Activated CD4-positive, alpha-beta memory T cell treated with anti-CD3 and anti-CD28 coated beads, Interleukin-2, amount 10 ng/mL, durations not matched to agents 7 days and 5 days (primary cell): Measurements from ENCODE around the gene ATRNL1. TPM values are rescaled to one million over a fixed set of nuclear protein-coding genes. Genes with fewer than 3 reads are reported as not detected.

Experiments
- CTCF ChIA-PET: fragments of 350-600 bp; sonication (Branson Sonifier 250); formaldehyde crosslinking; loops from one replicate; lab custom pipeline; 2021; ENCODE audit warnings: antibody characterized with exemption, inconsistent platforms; lab: Charles Lee
- POLR2A ChIA-PET: fragments of 350-600 bp; sonication (Branson Sonifier 250); formaldehyde crosslinking; loops from one replicate; lab custom pipeline; 2021; ENCODE audit warnings: antibody characterized with exemption; lab: Charles Lee
- DNase-seq: peaks from one replicate; pipeline ENCODE4 v3.0.0-alpha.2; 2020
- H3K27ac Mint-ChIP-seq: one replicate; pipeline ENCODE4 v1.8.0; 2021; ENCODE audit warnings: mild to moderate bottlenecking, mixed read lengths
- H3K27me3 Mint-ChIP-seq: one replicate; pipeline ENCODE4 v1.8.0; 2021; ENCODE audit warnings: mixed read lengths
- H3K36me3 Mint-ChIP-seq: one replicate; pipeline ENCODE4 v1.8.0; 2021; ENCODE audit warnings: low read depth, mixed read lengths
- H3K4me1 Mint-ChIP-seq: one replicate; pipeline ENCODE4 v1.8.0; 2021; ENCODE audit warnings: mixed read lengths
- H3K4me3 Mint-ChIP-seq: one replicate; pipeline ENCODE4 v1.8.0; 2021; ENCODE audit warnings: mild to moderate bottlenecking, mixed read lengths
- H3K9me3 Mint-ChIP-seq: one replicate; pipeline ENCODE4 v1.8.0; 2021; ENCODE audit warnings: mixed read lengths
- total RNA-seq, 2 experiments: library from RNA; stranded (reverse); gene quantifications; one replicate each; pipeline ENCODE4 v1.2.3, GENCODE V29; 2021

The ATRNL1 gene
- total RNA-seq, 2 experiments from 2014 or later = 0.28 to 0.55 TPM

DNA sequence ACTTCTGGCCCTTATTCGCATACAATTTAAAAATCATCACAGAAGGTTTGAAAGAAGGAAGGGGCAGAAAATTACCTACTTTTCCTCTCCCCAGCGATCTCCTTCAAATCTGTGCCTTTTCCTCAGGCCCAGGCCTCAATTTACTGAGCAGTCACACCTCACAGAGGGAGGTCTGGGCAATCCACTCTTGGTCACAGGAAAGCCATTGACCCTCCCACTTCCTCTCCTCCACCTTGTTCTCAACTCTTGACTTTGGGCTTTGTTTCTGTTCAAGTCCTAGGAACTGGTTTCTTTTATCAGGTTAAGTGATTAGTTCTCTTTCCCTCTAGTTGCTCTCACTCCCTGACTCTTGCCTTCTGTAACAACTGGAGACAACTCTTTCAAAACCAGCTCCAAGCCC, 37.0 kb upstream of the ATRNL1 start:
- Mint-ChIP-seq H3K9me3 (no peaks in the 10 kb centered on the region), H3K4me3 (no peak overlapping the region), H3K4me1 (no peaks in the 10 kb centered on the region), H3K27me3 (peaks cover 6% of the 10 kb centered on the region), H3K36me3 (no peaks in the 10 kb centered on the region), H3K27ac (no peak overlapping the region)
- no peak for DNase-seq
- POLR2A ChIA-PET = no interaction called here
- CTCF ChIA-PET = no interaction called here

DNA sequence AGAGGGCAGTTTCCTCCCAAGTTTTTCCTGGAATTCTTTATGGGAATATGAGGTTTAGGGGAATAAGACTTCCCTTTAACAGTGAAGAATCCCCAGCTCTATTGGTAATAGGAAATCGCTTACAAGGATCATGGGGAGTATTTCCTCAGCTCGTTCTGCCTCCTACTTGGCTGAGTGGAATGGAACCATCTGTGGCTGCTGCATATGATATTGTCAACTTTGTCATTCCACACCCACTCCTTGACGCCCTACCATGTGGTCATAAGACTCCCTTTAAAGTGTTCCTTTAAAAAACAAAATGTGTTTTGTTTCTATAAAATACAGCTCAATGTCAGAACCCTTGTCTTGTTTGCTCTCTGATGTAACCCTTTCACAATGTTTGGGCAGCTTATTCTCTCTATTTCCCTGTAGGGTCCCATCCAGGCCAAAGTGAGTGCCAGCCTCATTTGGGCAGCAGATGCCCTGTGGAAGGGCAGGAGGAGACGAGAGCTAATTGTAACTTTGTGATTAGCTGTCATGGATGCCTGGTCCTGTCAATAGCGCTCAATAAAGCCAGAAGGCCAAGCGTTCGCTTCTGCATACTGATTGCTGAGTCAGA, 33.8 kb upstream of the ATRNL1 start:
- ChIA-PET POLR2A (no interaction called here), CTCF (no interaction called here)
- no peaks in the 10 kb centered on the region for H3K4me1 Mint-ChIP-seq
- H3K27me3 Mint-ChIP-seq = peaks cover 6% of the 10 kb centered on the region
- no peak overlapping the region for H3K4me3 Mint-ChIP-seq
- no peak overlapping the region for H3K27ac Mint-ChIP-seq
- H3K36me3 Mint-ChIP-seq = no peaks in the 10 kb centered on the region
- no peaks in the 10 kb centered on the region for H3K9me3 Mint-ChIP-seq
- DNase-seq = no peak

DNA sequence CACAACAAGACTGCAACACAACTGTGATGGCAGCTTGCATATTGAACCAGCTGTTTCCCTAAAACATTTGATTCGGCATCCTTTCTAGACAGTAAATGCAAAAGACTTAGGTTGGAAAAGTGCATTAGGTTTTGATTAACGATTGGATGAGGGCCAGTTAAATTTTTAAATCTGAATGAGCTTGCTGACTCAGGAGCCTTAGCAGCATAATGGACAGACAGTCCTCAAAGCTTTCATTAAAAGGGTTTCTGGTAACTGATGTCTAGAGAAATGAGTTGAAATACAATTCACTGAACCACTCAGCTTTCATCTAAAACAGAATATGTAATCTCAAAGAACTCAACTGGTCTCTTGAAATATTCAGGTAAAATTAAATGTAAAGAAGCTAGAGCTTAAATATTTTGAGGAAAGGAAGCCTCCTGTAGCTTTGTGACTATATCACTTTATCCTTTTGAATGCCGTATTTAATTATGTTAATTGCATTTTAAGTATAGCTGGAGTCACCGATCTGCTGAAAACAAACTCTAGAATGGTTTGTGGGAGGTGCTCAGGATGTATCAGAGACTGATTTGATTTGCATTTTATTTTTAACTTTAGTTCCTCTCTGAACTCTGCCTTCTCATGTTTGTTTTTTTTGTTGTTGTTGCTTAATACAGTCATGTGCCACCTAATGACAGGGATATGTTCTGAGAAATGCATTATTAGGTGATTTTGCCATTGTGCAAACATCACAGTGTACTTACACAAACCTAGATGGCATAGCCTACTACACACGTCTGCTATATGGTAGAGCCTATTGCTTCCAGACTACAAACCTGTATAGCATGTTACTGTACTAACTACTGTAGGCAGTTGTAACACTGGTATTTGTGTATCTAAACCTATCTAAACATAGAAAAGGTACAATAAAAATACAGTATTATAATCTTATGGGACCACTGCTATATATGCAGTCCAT, 29.2 kb upstream of the ATRNL1 start:
- H3K9me3 Mint-ChIP-seq = no peaks in the 10 kb centered on the region
- POLR2A ChIA-PET = no interaction called here
- H3K36me3 Mint-ChIP-seq = no peaks in the 10 kb centered on the region

DNA sequence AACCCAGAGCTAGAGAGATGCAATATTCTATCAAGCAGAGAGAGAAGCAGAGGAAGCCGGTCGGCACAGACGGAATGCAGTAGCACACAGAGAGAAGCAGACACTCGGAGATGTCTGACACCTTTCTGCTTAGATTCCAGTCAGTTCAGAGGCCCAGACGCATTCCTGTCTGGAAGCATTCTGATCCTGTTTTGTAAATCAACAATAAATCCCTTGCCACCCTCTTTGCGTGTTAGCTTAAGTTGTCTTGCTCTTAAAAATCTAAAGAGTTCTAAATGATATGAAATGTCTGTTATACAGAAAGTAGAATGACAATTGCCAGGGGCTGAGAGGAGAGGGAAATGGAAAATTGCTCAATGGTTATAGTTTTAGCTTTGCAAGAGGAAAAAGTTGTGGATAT, 27.4 kb upstream of the ATRNL1 start:
- DNase-seq = no peak
- ChIA-PET POLR2A (no interaction called here), CTCF (no interaction called here)
- Mint-ChIP-seq H3K36me3 (no peaks in the 10 kb centered on the region), H3K4me3 (no peak overlapping the region), H3K27me3 (peaks cover 21% of the 10 kb centered on the region), H3K4me1 (no peaks in the 10 kb centered on the region), H3K27ac (no peak overlapping the region), H3K9me3 (no peaks in the 10 kb centered on the region)

More for the DNA sequence above, 29.2 kb upstream of the ATRNL1 start:
- DNase-seq = no peak
- Mint-ChIP-seq H3K4me3 (no peak overlapping the region), H3K4me1 (no peaks in the 10 kb centered on the region), H3K27ac (no peak overlapping the region), H3K27me3 (peaks cover 18% of the 10 kb centered on the region)
- CTCF ChIA-PET = no interaction called here

DNA sequence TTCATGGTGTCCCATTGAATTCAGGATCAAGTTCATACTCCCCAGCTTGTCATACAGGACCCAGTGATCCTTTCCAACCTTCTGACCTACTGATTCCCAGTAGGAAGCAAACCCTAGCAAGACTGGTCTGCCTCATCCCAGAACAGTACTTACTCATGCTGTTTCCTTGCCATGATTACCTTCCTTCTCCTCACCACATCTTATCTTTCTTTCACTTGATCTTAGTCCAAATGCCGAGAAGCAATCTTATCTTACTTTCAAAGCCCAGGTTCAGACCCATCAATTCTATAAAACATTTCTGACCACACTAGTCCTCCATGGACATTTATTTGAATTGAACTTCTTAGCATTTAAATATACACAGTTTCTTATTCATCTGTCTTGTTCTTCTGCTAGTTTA, 26.6 kb upstream of the ATRNL1 start:
- ChIA-PET POLR2A (no interaction called here), CTCF (no interaction called here)
- no peaks in the 10 kb centered on the region for H3K9me3 Mint-ChIP-seq
- no peak overlapping the region for H3K4me3 Mint-ChIP-seq
- no peaks in the 10 kb centered on the region for H3K4me1 Mint-ChIP-seq
- no peak overlapping the region for H3K27ac Mint-ChIP-seq
- DNase-seq = no peak
- H3K36me3 Mint-ChIP-seq = no peaks in the 10 kb centered on the region
- peaks cover 22% of the 10 kb centered on the region for H3K27me3 Mint-ChIP-seq

DNA sequence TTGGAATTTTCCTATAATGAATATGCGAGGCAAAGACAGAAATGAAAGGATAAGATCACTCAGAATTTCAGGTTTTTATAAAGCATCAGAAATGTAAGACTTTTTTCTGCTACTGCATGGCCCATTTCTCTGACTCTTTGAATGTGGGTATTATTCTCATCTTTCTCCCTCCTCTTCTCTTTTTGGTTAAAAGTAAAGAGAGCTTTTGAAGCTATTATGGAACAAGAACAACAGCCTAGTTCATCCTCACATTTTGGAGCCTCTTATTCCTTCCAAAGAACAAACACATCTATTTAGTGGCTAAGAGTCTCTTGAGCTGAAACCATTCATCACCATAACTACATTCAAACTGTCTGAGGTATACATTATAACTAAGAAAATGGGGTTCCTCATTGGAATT, 19.4 kb upstream of the ATRNL1 start:
- Mint-ChIP-seq H3K9me3 (no peaks in the 10 kb centered on the region), H3K4me3 (no peak overlapping the region), H3K27ac (no peak overlapping the region), H3K36me3 (no peaks in the 10 kb centered on the region), H3K27me3 (peaks cover 23% of the 10 kb centered on the region), H3K4me1 (no peaks in the 10 kb centered on the region)
- CTCF ChIA-PET = no interaction called here
- no peak for DNase-seq
- POLR2A ChIA-PET = no interaction called here

DNA sequence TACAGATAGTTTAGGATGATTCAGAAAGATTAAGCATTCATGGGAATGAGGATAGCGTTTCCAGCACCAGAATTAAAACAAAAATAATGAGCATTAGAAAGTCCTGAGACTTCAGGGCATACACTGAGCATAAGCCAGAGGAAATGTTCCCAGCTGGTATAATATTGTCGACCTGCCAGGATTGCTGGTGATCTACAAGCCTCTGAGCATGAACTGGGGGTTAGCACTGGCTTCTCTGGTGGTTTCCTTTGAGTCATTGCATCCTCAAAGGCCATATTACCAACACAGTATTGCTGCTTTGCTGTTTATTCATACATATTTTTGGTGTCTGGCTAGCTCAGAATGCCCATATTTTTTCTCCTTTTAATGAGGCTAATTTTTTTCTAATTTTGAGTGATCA, 10.7 kb upstream of the ATRNL1 start:
- DNase-seq = no peak
- no peak overlapping the region for H3K4me3 Mint-ChIP-seq
- H3K36me3 Mint-ChIP-seq = no peaks in the 10 kb centered on the region
- no peaks in the 10 kb centered on the region for H3K9me3 Mint-ChIP-seq
- POLR2A ChIA-PET = no interaction called here
- peaks cover 22% of the 10 kb centered on the region for H3K27me3 Mint-ChIP-seq
- no peaks in the 10 kb centered on the region for H3K4me1 Mint-ChIP-seq
- CTCF ChIA-PET = no interaction called here
- no peak overlapping the region for H3K27ac Mint-ChIP-seq

DNA sequence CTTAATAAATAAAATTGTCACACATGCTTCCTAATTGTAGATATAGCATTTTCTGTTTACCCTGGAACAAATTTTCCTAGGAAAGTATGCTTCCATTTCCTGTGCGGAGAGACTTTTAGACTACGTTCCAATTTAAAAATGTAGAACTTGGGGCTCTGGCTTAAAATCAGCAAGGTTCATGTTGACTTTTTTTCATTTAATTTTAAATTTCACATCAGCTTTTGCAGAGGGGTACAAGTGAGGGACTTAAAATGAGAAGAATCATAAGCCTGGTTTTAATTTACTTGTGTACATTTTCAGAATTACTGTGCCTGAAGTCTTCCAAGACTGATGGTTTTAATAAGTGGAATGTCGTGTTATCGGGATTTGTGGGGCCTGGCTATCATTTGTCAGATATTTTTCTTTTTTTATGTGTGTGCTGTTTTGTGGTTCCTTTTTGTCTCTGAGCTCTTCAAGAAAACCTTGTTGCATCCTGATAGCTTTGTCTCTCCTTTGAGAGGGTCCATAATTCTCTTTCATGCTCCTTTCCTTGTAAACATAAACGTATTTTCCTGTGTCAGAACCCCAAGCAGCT, 8.8 kb upstream of the ATRNL1 start:
- no peaks in the 10 kb centered on the region for H3K36me3 Mint-ChIP-seq
- ChIA-PET POLR2A (no interaction called here), CTCF (no interaction called here)
- no peak for DNase-seq
- H3K4me3 Mint-ChIP-seq = no peak overlapping the region
- H3K27ac Mint-ChIP-seq = no peak overlapping the region
- peaks cover 28% of the 10 kb centered on the region for H3K27me3 Mint-ChIP-seq
- H3K4me1 Mint-ChIP-seq = no peaks in the 10 kb centered on the region
- H3K9me3 Mint-ChIP-seq = no peaks in the 10 kb centered on the region

DNA sequence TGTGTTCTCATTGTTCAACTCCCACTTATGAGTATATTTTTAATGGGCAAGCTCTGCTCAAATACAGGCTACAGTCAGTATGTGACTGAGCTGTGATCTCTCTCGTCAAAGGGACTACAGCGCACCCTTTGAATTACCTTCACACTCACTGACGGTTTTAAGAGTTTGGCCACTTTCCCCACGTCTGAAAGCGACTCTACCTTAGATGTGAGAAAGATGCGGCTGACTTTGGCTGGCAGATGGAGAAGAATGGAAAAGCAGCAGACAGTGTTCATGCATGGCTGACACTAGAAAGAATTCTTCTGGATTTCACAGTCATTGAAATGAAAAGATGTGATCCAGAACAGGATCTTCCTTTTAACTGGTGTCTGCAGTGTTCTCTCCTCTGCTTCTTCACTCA, 2.0 kb upstream of the ATRNL1 start:
- Mint-ChIP-seq H3K4me1 (peaks cover 8% of the 10 kb centered on the region), H3K36me3 (no peaks in the 10 kb centered on the region), H3K27me3 (peaks cover 57% of the 10 kb centered on the region), H3K27ac (no peak overlapping the region), H3K4me3 (no peak overlapping the region), H3K9me3 (no peaks in the 10 kb centered on the region)
- CTCF ChIA-PET = no interaction called here
- no peak for DNase-seq
- POLR2A ChIA-PET = no interaction called here

DNA sequence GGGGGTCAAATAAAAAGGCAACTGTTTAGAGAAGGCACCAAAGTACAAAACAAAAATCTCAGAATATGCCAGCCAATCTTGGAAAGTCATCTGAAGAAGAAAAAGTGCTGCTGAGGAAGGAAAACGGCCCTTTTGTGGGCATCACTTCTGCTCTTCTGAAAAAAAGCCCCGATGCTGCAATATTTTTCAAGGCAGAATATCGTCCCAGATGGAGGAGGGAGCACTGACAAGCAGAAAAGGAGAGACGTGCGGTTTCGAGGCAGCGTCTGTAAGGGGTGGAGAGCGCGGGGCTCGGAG, 959 bp upstream of the ATRNL1 start:
- POLR2A ChIA-PET = no interaction called here
- DNase-seq = no peak
- Mint-ChIP-seq H3K9me3 (no peaks in the 10 kb centered on the region), H3K36me3 (no peaks in the 10 kb centered on the region), H3K27me3 (peaks cover 58% of the 10 kb centered on the region), H3K27ac (no peak overlapping the region), H3K4me1 (peaks cover 8% of the 10 kb centered on the region), H3K4me3 (peak overlapping the region; percentile 73)
- CTCF ChIA-PET = no interaction called here

DNA sequence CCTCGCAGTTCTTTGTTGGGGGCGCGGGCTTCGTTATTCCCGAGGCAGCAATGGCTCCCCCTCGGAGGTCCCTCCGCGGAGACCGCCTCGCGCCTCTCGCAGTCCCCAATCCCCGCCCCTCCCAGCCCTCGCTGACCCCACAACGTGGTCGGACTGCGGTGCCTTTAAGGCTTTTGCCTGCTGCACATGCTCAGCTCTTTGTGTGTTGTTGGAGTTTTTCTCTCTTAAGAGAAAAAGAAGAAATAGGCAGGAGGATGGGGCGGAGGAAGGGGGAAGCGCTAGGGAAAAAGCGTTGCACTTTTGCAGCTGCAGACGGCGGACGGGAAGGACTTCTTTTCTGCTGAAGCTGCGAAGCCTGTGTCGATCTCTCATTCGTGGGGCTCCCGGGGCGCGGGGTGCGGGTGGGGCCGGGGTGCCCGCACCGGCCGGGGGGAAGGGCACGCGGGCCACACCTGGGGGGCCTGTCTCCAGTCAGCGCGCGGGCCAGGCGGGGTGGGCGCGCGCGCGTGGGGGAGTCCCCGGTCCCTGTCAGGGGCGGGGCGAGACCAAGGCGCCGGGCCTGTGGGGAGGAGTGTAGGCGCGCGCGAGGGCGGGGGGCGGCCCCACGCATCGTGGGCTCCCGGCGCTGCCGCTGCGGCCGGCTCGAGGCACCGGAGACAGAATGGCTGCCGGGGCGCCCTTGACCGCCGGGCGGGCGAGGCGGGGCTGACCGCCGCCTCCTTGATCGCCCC, 445 bp upstream of the ATRNL1 start:
- CTCF ChIA-PET = no interaction called here
- Mint-ChIP-seq H3K36me3 (no peaks in the 10 kb centered on the region), H3K27me3 (peaks cover 58% of the 10 kb centered on the region), H3K9me3 (no peaks in the 10 kb centered on the region), H3K4me3 (peak overlapping the region; percentile 73), H3K4me1 (peaks cover 8% of the 10 kb centered on the region), H3K27ac (no peak overlapping the region)
- peak; percentile 32 for DNase-seq
- POLR2A ChIA-PET = no interaction called here

DNA sequence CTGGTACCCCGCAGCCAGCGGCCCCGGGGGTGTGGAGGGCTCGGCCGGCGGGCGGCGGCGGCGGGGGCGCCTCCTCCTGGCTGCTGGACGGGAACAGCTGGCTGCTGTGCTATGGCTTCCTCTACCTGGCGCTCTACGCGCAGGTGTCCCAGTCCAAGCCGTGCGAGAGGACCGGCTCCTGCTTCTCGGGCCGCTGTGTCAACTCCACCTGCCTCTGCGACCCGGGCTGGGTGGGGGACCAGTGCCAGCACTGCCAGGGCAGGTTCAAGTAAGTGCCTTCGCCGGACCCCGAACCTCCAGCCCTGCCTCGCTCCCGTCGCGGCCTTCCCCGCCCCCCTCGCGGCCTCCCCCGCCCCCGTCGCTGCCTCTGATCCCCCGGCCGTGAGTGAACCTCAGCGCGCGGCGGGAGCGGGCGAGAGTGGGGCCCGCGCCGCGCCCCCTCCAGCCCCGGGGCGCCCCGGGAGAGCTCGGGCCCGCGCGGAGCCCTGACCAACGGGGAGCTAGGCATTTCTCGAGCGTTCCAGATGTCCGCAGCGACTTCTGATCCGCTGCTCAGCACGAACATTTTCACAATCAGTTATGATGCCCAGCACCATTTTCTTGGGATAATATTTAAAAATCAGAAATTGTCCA, 727 bp downstream of the ATRNL1 start:
- H3K36me3 Mint-ChIP-seq = no peaks in the 10 kb centered on the region
- H3K4me1 Mint-ChIP-seq = peaks cover 8% of the 10 kb centered on the region
- no peaks in the 10 kb centered on the region for H3K9me3 Mint-ChIP-seq
- DNase-seq = peak; percentile 17
- POLR2A ChIA-PET = no interaction called here
- peak overlapping the region; percentile 49 for H3K4me3 Mint-ChIP-seq
- no peak overlapping the region for H3K27ac Mint-ChIP-seq
- CTCF ChIA-PET = no interaction called here
- H3K27me3 Mint-ChIP-seq = peaks cover 53% of the 10 kb centered on the region
